A673 (cell line): ENCODE data around the gene PPP6R2.

Experiments used
- EZH2 ChIP-seq: fragments of 200-600 bp; sonication (generic); IDR thresholded peaks from 2 replicates; pipeline ENCODE4 v1.6.1; 2017; ENCODE audit warnings: borderline replicate concordance, low read depth, mild to moderate bottlenecking, mixed read lengths, antibody characterized with exemption, low read length; ENCODE audit not compliant: poor library complexity, severe bottlenecking
- TF ChIP-seq, protein P1 (sequence below): fragments of 300-800, 200-600 bp; sonication (generic); conservative IDR thresholded peaks from 2 replicates; pipeline ENCODE4 v1.5.1; 2017; ENCODE audit warnings: low read depth, mild to moderate bottlenecking, antibody characterized with exemption, low read length, moderate library complexity, mixed read lengths

DNA sequence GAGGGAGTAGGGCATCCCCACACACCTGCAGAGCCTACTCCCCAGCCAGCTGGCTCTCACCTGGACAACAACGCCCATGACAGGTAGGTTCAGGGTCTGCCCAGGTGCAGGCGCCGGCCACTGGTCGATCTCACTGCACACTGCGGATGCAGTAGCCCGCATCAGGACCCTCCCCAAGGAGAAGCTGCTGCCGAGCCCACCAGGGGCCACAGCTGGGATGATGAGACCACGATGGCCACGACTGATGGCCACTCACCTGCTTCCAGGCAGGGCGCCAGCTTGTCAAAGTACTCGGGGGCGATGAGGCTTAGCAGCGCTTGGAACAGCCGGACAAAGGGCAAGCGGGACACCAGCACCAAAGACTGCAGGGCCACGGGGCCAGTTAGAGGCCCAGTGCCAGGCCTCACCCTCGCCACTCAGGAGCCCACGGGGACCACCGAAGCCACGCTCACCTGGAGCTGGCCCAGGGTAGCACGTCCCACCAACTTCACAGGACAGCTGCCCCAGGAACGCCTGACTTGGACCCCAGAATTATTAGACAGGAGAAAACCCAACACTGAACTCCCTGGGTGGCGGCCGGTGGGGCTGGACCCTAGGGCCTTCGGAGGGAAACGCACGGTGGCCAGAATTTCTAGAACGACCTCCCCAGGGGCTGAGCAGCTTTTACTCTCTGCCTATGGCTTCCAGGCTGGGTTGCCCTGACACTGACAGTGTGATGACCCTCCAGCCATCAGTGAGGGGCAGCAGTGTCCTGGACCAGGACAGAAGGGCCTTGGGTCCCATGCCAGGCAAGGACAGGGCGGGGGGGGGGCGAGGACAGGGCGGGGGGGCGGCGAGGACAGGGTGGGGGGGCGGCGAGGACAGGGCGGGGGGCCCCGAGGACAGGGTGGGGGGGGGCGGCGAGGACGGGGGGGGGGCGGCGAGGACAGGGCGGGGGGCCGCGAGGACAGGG is 26.7 kb upstream of the PPP6R2 start:
- TF ChIP-seq, protein P1, sequence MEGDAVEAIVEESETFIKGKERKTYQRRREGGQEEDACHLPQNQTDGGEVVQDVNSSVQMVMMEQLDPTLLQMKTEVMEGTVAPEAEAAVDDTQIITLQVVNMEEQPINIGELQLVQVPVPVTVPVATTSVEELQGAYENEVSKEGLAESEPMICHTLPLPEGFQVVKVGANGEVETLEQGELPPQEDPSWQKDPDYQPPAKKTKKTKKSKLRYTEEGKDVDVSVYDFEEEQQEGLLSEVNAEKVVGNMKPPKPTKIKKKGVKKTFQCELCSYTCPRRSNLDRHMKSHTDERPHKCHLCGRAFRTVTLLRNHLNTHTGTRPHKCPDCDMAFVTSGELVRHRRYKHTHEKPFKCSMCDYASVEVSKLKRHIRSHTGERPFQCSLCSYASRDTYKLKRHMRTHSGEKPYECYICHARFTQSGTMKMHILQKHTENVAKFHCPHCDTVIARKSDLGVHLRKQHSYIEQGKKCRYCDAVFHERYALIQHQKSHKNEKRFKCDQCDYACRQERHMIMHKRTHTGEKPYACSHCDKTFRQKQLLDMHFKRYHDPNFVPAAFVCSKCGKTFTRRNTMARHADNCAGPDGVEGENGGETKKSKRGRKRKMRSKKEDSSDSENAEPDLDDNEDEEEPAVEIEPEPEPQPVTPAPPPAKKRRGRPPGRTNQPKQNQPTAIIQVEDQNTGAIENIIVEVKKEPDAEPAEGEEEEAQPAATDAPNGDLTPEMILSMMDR, result no peak
- no peak for TF ChIP-seq EZH2
